LNCaP clone FGC (cell line): ENCODE data around the gene PACRG.

ENCODE experiments used
- DNase-seq: peaks from one replicate; pipeline ENCODE4 v3.0.0-alpha.2; 2011; ENCODE audit warnings: low read depth
- H3K4me3 ChIP-seq: 2 replicates; pipeline ENCODE4 v1.5.1; 2011; ENCODE audit warnings: mild to moderate bottlenecking, low read depth, low read length, control low read depth
- TF ChIP-seq, protein P1 (sequence below): IDR thresholded peaks from 2 replicates; pipeline ENCODE4 v1.5.1; 2012; ENCODE audit warnings: mild to moderate bottlenecking; ENCODE audit not compliant: control insufficient read depth, insufficient read depth; ENCODE audit errors: extremely low read depth

The PACRG gene

DNA sequence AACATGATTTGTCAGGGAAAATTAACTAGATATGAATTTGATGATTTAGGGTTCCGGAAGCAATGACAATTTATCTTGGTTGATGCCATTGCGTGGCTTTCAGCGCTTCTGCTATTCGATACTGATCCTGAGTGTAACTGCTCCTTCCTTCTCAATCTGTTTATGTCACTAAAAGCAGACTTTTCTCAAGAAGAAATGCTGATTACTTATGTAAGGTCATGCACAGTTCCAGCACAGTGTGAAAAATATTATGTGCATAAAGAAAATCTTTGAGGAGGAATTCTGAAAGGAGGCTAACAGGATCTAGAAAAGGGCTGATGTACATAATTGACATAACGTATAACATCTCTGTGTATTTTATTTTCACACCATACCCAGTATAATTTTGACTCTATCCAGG lies 336.6 kb downstream of the PACRG start:
- DNase-seq: no peak
- H3K4me3 ChIP-seq: no peak overlapping the region
- TF ChIP-seq, protein P1, sequence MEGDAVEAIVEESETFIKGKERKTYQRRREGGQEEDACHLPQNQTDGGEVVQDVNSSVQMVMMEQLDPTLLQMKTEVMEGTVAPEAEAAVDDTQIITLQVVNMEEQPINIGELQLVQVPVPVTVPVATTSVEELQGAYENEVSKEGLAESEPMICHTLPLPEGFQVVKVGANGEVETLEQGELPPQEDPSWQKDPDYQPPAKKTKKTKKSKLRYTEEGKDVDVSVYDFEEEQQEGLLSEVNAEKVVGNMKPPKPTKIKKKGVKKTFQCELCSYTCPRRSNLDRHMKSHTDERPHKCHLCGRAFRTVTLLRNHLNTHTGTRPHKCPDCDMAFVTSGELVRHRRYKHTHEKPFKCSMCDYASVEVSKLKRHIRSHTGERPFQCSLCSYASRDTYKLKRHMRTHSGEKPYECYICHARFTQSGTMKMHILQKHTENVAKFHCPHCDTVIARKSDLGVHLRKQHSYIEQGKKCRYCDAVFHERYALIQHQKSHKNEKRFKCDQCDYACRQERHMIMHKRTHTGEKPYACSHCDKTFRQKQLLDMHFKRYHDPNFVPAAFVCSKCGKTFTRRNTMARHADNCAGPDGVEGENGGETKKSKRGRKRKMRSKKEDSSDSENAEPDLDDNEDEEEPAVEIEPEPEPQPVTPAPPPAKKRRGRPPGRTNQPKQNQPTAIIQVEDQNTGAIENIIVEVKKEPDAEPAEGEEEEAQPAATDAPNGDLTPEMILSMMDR: no peak

DNA sequence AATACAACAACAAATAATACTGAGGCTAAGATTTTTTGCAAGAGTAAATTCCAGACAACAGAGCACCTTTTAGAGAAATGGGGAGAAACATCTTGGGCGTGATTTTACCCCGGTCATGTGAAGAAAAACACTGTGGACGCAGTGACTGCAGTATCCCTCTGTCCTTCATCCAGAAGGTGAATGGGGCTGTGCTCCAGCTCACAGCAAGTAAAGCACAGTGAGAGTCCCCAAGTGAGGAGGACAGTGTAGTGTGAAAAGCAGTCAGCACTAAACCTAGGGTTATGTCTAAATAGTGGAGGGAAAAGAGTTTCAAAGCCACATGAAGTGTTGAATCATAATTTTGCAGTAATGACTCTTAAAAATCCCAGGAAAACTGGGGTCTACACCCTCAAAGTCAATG lies 338.4 kb downstream of the PACRG start:
- H3K4me3 ChIP-seq: no peak overlapping the region
- no peak for DNase-seq
- TF ChIP-seq, protein P1: no peak

DNA sequence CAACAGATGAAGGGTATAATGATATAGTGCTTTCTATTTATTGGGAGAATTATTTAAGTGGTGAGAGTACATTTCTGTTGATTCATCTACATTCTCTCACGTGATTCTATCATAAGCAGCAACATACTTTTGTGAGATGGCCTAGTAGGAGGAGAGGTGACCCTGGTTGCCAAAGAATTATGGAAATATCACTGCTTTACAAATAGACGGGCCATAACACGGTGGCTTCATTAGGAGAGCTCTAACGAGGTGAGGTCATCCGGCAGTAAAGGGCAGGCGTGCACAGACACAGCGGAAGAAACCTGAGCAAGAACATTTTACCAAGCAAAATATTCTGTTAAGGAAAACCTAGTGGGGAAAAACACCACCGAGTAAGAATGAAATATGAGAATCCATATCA lies 349.4 kb downstream of the PACRG start:
- TF ChIP-seq, protein P1: no peak
- no peak for DNase-seq
- no peak overlapping the region for H3K4me3 ChIP-seq

DNA sequence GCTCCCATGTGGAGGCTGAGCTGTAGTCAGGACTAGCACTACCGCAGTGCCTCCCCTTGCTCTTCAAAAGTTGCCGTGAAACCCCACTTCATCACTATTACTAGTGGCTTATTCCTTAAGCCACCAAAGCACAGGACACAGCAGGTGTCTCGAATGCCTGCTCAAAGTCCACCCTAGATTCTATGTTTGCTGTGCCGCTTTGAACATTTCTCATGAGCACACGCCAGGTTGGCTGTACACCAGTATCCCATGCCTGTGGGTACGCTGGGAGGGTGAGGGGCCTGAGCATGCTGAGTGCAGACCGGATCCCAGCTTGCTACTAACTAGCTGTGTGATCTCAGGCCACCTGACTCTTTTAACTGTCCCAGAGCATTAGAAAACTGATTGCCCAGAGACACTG lies 350.9 kb downstream of the PACRG start:
- TF ChIP-seq, protein P1: no peak
- no peak overlapping the region for H3K4me3 ChIP-seq
- no peak for DNase-seq

DNA sequence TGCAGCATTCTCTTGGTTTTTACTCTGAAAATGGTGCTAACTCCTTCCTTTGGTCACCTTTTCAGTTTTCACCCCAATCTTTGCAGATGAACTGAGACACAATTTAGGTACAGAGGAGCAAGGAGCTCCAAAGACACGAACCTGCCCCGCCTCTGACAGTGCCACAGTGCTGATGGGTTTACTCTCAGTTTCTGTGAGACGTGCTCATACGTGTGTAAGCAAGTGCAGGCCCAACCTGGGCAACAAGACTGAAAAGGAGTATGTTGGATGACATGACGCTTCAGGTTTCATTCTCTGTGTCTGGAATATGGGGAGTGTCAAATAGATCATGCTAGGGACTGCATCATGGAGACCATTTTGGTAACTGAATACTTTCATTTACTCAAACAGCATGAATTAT lies 352.5 kb downstream of the PACRG start:
- DNase-seq: no peak
- no peak overlapping the region for H3K4me3 ChIP-seq
- TF ChIP-seq, protein P1: no peak

DNA sequence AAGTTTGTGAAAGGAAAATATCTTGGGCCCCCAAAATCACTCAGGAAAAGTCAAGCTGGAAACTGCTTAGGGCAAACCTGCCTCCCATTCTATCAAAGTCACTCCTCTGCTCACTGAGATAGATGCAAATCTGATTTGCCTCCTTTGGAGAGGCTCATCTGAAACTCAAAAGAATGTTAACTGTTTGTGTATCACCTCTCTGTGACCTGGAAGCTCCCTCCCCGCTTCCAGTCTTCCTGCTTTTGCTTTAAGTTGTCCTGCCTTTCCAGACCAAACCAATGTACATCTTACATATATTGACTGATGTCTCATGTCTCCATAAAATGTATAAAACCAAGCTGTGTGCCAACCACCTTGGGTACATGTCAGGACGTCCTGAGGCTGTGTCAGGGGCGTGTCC lies 355.4 kb downstream of the PACRG start:
- no peak for DNase-seq
- TF ChIP-seq, protein P1: no peak
- no peak overlapping the region for H3K4me3 ChIP-seq

DNA sequence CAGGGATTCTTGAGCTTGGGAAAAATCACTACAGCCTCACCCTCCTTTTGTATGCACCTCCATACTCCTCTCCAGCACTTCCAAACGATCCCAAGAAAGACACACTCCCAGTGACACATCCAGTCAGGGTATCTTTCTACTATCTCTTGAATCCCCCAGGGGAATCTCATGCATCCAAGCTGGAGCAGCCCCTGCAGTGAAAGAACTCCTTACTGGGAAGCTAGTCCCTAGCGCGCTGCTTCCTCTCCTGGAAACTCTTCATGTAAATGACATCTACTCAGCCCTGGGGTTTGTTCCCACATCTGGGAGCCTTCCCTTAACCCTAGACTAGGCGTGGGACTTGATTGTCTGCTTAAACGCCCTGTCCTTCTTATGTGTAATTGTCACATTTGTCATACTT lies 357.7 kb downstream of the PACRG start:
- TF ChIP-seq, protein P1: no peak
- no peak for DNase-seq
- no peak overlapping the region for H3K4me3 ChIP-seq
